SK-N-SH (cell line): Measurements from ENCODE around the gene PCDHB2. TPM values are rescaled to one million over a fixed set of nuclear protein-coding genes. Genes with fewer than 3 reads are reported as not detected.

Experiments
- CTCF ChIA-PET: fragments of 300-600, 350-600 bp; formaldehyde crosslinking; extraction: SDS; loops from one replicate; lab custom pipeline; 2021; lab: Yijun Ruan, JAX
- POLR2A ChIA-PET: fragments of 350-600 bp; sonication (Branson Sonifier 250); formaldehyde crosslinking; extraction: SDS; loops from one replicate; lab custom pipeline; 2020; ENCODE audit warnings: antibody characterized with exemption, inconsistent platforms; lab: Yijun Ruan, JAX
- DNase-seq: peaks from one replicate; pipeline ENCODE4 v3.0.0; 2012
- H2AFZ ChIP-seq: fragments of 200-600 bp; sonication (generic); 2 replicates; pipeline ENCODE4 v1.8.1; 2016; ENCODE audit warnings: antibody characterized with exemption, mild to moderate bottlenecking, low read depth
- H3F3A ChIP-seq: fragments of 200-600 bp; sonication (generic); replicated peaks from 2 replicates; pipeline ENCODE3; 2016; ENCODE audit warnings: antibody characterized with exemption, mild to moderate bottlenecking; ENCODE audit not compliant: insufficient read depth
- H3K27ac ChIP-seq, 2 experiments: fragments of 200-500 bp in 1 of 2; fragments of 200-600 bp in 1 of 2; sonication (Bioruptor generic) in 1 of 2; sonication (generic), shearing (Covaris generic) in 1 of 2; 2 replicates each; pipeline versions ENCODE4 v1.5.1 to v1.6.1; 2014 to 2016; ENCODE audit warnings: low read depth in 2 of 2, inconsistent platforms in 1 of 2, low read length in 1 of 2, mild to moderate bottlenecking in 1 of 2, mixed read lengths in 1 of 2
- H3K27me3 ChIP-seq: fragments of 200-600 bp; sonication (generic), shearing (Covaris generic); 2 replicates; pipeline ENCODE4 v1.6.1; 2016; ENCODE audit warnings: mixed run types; ENCODE audit not compliant: insufficient read depth
- H3K36me3 ChIP-seq, 2 experiments: fragments of 200-500 bp in 1 of 2; fragments of 200-600 bp in 1 of 2; sonication (Bioruptor generic) in 1 of 2; sonication (generic) in 1 of 2; replicated peaks in 1 of 2; 2 replicates each; pipeline versions ENCODE3 to v1.5.1; 2014 to 2016; ENCODE audit warnings: low read length in 1 of 2, mild to moderate bottlenecking in 1 of 2; ENCODE audit not compliant: insufficient read depth in 2 of 2, control insufficient read depth in 1 of 2
- H3K4me1 ChIP-seq, 2 experiments: fragments of 200-500 bp in 1 of 2; fragments of 200-600 bp in 1 of 2; sonication (Bioruptor generic) in 1 of 2; sonication (generic), shearing (Covaris generic) in 1 of 2; 2 replicates each; pipeline versions ENCODE4 v1.5.1 to v1.6.1; 2014 to 2016; ENCODE audit warnings: low read depth in 1 of 2, low read length in 1 of 2, mixed run types in 1 of 2; ENCODE audit not compliant: insufficient read depth in 2 of 2, control insufficient read depth in 1 of 2
- H3K4me2 ChIP-seq: fragments of 200-600 bp; sonication (generic), shearing (Covaris generic); 2 replicates; pipeline ENCODE4 v1.6.1; 2017; ENCODE audit warnings: mixed run types
- H3K4me3 ChIP-seq, 2 experiments: fragments of 200-500 bp in 1 of 2; fragments of 200-600 bp in 1 of 2; sonication (Bioruptor generic) in 1 of 2; sonication (generic), shearing (Covaris generic) in 1 of 2; 2 replicates each; pipeline versions ENCODE4 v1.5.1 to v1.8.1; 2014 to 2016; ENCODE audit warnings: low read depth in 2 of 2, inconsistent platforms in 1 of 2, low read length in 1 of 2, mild to moderate bottlenecking in 1 of 2, mixed read lengths in 1 of 2, moderate library complexity in 1 of 2
- H3K79me2 ChIP-seq: fragments of 200-600 bp; sonication (generic); 2 replicates; pipeline ENCODE4 v1.8.1; 2017; ENCODE audit warnings: mild to moderate bottlenecking; ENCODE audit not compliant: insufficient read depth
- H3K9ac ChIP-seq: fragments of 200-600 bp; sonication (generic); 2 replicates; pipeline ENCODE4 v1.6.1; 2017; ENCODE audit warnings: mixed run types
- H3K9me2 ChIP-seq: fragments of 200-600 bp; sonication (generic); 2 replicates; pipeline ENCODE4 v1.6.1; 2017; ENCODE audit warnings: mixed run types
- H3K9me3 ChIP-seq: fragments of 200-600 bp; sonication (generic); 2 replicates; pipeline ENCODE4 v1.6.1; 2017; ENCODE audit warnings: mixed run types, mild to moderate bottlenecking, moderate library complexity
- H4K20me1 ChIP-seq: fragments of 200-600 bp; sonication (generic); 2 replicates; pipeline ENCODE4 v1.6.1; 2017; ENCODE audit warnings: mild to moderate bottlenecking, mixed run types; ENCODE audit not compliant: insufficient read depth
- EZH2phosphoT487 ChIP-seq: fragments of 200-600 bp; sonication (generic); IDR thresholded peaks from 2 replicates; pipeline ENCODE4 v1.6.1; 2017; ENCODE audit warnings: low read depth, mixed run types, mild to moderate bottlenecking, antibody characterized with exemption, moderate library complexity, borderline replicate concordance
- FOSL2 ChIP-seq: IDR thresholded peaks from 2 replicates; pipeline ENCODE4 v1.4.0; 2012; ENCODE audit warnings: low read depth, mild to moderate bottlenecking, moderate library complexity, borderline replicate concordance
- FOXM1 ChIP-seq: IDR thresholded peaks from 2 replicates; pipeline ENCODE4 v1.4.0; 2012; ENCODE audit warnings: low read depth, mild to moderate bottlenecking
- GABPA ChIP-seq: IDR thresholded peaks from 2 replicates; pipeline ENCODE4 v1.4.0; 2012; ENCODE audit warnings: low read depth, mild to moderate bottlenecking
- MEF2A ChIP-seq: IDR thresholded peaks from 2 replicates; pipeline ENCODE4 v1.4.0; 2012; ENCODE audit warnings: low read depth, borderline replicate concordance
- MXI1 ChIP-seq: IDR thresholded peaks from 2 replicates; pipeline ENCODE4 v1.6.1; 2012; ENCODE audit warnings: mild to moderate bottlenecking, low read depth, low read length, improper control_type of control experiment
- NFIC ChIP-seq: IDR thresholded peaks from 2 replicates; pipeline ENCODE4 v1.4.0; 2012; ENCODE audit warnings: borderline replicate concordance
- NRF1 ChIP-seq: IDR thresholded peaks from 2 replicates; pipeline ENCODE4 v1.6.1; 2012; ENCODE audit warnings: low read depth, mild to moderate bottlenecking, low read length
- RCOR1 ChIP-seq: fragments of 150-350 bp; IDR thresholded peaks from 2 replicates; pipeline ENCODE4 v1.6.1; 2017; ENCODE audit warnings: antibody characterized with exemption, low read length
- TAF1 ChIP-seq: IDR thresholded peaks from 2 replicates; pipeline ENCODE4 v1.6.1; 2012; ENCODE audit warnings: low read depth, mild to moderate bottlenecking, low read length, moderate library complexity, borderline replicate concordance
- TEAD4 ChIP-seq: IDR thresholded peaks from 2 replicates; pipeline ENCODE4 v1.4.0; 2012; ENCODE audit warnings: mild to moderate bottlenecking, borderline replicate concordance; ENCODE audit not compliant: insufficient read depth
- YY1 ChIP-seq: IDR thresholded peaks from 2 replicates; pipeline ENCODE4 v1.4.0; 2012; ENCODE audit warnings: low read depth, mild to moderate bottlenecking
- WGBS: methylation state at CpG from one replicate; pipeline ENCODE4 v1.1.6; 2017; ENCODE audit warnings: low lambda C conversion rate; 5-methylcytosine and 5-hydroxymethylcytosine counted together
- polyA plus RNA-seq, 3 experiments: library from polyadenylated mRNA; depleted of rRNA; stranded (reverse); fragments of >200 nt; gene quantifications; 2 replicates each; pipeline ENCODE4 v1.2.3, GENCODE V29; 2012
- TF ChIP-seq, protein P1 (sequence below): fragments of 150-350 bp; IDR thresholded peaks from 2 replicates; pipeline ENCODE4 v1.6.1; 2017; ENCODE audit warnings: antibody characterized with exemption, low read length, low read depth, borderline replicate concordance
- TF ChIP-seq, protein P2 (sequence below): IDR thresholded peaks from 2 replicates; pipeline ENCODE4 v1.6.1; 2012; ENCODE audit warnings: mild to moderate bottlenecking, low read depth, low read length, moderate library complexity
- TF ChIP-seq, protein P3 (sequence below): IDR thresholded peaks from 2 replicates; pipeline ENCODE4 v1.4.0; 2012; ENCODE audit warnings: low read depth, borderline replicate concordance
- TF ChIP-seq, protein P4 (sequence below): IDR thresholded peaks from 2 replicates; pipeline ENCODE4 v1.4.0; 2012; ENCODE audit warnings: low read depth
- TF ChIP-seq, protein P5 (sequence below): fragments of 200-600 bp; sonication (generic); IDR thresholded peaks from 2 replicates; pipeline ENCODE4 v1.6.1; 2017; ENCODE audit warnings: antibody characterized with exemption, mild to moderate bottlenecking, moderate library complexity
- TF ChIP-seq, protein P6 (sequence below): IDR thresholded peaks from 2 replicates; pipeline ENCODE4; 2012
- TF ChIP-seq, protein P7 (sequence below): fragments of 150-350 bp; IDR thresholded peaks from 2 replicates; pipeline ENCODE4 v1.6.1; 2016; ENCODE audit warnings: mild to moderate bottlenecking, low read depth, low read length

Gene PCDHB2
- polyA plus RNA-seq, 1 of the 3 experiments (the other 2 are of a cell fraction) = 1.6 TPM

DNA sequence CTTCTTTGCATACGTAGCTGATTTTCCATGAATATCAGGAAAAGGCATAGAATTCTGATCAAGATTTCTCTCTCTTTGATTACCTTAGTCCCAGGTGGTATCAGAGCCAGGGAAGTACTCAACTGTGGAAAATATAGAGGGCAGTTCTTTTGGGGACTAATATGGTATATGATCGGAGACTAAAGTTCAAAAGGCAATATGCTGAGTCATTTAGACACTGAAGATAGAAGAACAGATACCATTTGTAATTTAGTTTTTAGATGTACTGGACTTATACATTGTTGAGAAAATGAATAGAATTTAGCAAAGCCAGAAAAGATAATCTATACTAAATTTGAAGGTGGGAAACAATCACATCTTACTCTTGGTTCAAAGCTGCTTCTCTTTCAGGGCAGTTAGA is 10.9 kb downstream of the PCDHB2 start:
- WGBS = 43% methylated on average over 2 of the region's 2 CpGs

More for the DNA sequence above, 10.9 kb downstream of the PCDHB2 start:
- H3F3A ChIP-seq = no peaks in the 10 kb centered on the region
- H3K36me3 ChIP-seq = no peaks in the 10 kb centered on the region
- no peaks in the 10 kb centered on the region for H3K79me2 ChIP-seq
- no peaks in the 10 kb centered on the region for H4K20me1 ChIP-seq
- ChIA-PET POLR2A (no interaction called here), CTCF (interaction anchor here (1.0 to 1.4 kb wide), 2 partner anchors 17 to 264 kb away, joined by 3 to 4 read pairs; partner anchors contain the start of genes PCDHA8 and PCDHB4)
- H3K27me3 ChIP-seq = no peaks in the 10 kb centered on the region
- no peak overlapping the region for H3K4me3 ChIP-seq
- H2AFZ ChIP-seq = no peak overlapping the region
- H3K9me2 ChIP-seq = no peaks in the 10 kb centered on the region
- no peak overlapping the region for H3K27ac ChIP-seq
- no peaks in the 10 kb centered on the region for H3K4me1 ChIP-seq
- no peak overlapping the region for H3K4me2 ChIP-seq
- no peaks in the 10 kb centered on the region for H3K9me3 ChIP-seq
- TF ChIP-seq TAF1 (no peak), MXI1 (no peak), FOXM1 (no peak), NFIC (no peak), FOSL2 (no peak), YY1 (no peak), TEAD4 (no peak), GABPA (no peak), RCOR1 (no peak), NRF1 (no peak), EZH2phosphoT487 (no peak), MEF2A (no peak)
- TF ChIP-seq, protein P1, sequence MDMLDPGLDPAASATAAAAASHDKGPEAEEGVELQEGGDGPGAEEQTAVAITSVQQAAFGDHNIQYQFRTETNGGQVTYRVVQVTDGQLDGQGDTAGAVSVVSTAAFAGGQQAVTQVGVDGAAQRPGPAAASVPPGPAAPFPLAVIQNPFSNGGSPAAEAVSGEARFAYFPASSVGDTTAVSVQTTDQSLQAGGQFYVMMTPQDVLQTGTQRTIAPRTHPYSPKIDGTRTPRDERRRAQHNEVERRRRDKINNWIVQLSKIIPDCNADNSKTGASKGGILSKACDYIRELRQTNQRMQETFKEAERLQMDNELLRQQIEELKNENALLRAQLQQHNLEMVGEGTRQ = no peak
- TF ChIP-seq, protein P2, sequence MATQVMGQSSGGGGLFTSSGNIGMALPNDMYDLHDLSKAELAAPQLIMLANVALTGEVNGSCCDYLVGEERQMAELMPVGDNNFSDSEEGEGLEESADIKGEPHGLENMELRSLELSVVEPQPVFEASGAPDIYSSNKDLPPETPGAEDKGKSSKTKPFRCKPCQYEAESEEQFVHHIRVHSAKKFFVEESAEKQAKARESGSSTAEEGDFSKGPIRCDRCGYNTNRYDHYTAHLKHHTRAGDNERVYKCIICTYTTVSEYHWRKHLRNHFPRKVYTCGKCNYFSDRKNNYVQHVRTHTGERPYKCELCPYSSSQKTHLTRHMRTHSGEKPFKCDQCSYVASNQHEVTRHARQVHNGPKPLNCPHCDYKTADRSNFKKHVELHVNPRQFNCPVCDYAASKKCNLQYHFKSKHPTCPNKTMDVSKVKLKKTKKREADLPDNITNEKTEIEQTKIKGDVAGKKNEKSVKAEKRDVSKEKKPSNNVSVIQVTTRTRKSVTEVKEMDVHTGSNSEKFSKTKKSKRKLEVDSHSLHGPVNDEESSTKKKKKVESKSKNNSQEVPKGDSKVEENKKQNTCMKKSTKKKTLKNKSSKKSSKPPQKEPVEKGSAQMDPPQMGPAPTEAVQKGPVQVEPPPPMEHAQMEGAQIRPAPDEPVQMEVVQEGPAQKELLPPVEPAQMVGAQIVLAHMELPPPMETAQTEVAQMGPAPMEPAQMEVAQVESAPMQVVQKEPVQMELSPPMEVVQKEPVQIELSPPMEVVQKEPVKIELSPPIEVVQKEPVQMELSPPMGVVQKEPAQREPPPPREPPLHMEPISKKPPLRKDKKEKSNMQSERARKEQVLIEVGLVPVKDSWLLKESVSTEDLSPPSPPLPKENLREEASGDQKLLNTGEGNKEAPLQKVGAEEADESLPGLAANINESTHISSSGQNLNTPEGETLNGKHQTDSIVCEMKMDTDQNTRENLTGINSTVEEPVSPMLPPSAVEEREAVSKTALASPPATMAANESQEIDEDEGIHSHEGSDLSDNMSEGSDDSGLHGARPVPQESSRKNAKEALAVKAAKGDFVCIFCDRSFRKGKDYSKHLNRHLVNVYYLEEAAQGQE = no peak
- TF ChIP-seq, protein P3, sequence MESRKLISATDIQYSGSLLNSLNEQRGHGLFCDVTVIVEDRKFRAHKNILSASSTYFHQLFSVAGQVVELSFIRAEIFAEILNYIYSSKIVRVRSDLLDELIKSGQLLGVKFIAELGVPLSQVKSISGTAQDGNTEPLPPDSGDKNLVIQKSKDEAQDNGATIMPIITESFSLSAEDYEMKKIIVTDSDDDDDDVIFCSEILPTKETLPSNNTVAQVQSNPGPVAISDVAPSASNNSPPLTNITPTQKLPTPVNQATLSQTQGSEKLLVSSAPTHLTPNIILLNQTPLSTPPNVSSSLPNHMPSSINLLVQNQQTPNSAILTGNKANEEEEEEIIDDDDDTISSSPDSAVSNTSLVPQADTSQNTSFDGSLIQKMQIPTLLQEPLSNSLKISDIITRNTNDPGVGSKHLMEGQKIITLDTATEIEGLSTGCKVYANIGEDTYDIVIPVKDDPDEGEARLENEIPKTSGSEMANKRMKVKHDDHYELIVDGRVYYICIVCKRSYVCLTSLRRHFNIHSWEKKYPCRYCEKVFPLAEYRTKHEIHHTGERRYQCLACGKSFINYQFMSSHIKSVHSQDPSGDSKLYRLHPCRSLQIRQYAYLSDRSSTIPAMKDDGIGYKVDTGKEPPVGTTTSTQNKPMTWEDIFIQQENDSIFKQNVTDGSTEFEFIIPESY = no peak
- TF ChIP-seq, protein P4, sequence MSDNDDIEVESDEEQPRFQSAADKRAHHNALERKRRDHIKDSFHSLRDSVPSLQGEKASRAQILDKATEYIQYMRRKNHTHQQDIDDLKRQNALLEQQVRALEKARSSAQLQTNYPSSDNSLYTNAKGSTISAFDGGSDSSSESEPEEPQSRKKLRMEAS = no peak
- TF ChIP-seq, protein P5, sequence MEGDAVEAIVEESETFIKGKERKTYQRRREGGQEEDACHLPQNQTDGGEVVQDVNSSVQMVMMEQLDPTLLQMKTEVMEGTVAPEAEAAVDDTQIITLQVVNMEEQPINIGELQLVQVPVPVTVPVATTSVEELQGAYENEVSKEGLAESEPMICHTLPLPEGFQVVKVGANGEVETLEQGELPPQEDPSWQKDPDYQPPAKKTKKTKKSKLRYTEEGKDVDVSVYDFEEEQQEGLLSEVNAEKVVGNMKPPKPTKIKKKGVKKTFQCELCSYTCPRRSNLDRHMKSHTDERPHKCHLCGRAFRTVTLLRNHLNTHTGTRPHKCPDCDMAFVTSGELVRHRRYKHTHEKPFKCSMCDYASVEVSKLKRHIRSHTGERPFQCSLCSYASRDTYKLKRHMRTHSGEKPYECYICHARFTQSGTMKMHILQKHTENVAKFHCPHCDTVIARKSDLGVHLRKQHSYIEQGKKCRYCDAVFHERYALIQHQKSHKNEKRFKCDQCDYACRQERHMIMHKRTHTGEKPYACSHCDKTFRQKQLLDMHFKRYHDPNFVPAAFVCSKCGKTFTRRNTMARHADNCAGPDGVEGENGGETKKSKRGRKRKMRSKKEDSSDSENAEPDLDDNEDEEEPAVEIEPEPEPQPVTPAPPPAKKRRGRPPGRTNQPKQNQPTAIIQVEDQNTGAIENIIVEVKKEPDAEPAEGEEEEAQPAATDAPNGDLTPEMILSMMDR = no peak
- TF ChIP-seq, protein P6, sequence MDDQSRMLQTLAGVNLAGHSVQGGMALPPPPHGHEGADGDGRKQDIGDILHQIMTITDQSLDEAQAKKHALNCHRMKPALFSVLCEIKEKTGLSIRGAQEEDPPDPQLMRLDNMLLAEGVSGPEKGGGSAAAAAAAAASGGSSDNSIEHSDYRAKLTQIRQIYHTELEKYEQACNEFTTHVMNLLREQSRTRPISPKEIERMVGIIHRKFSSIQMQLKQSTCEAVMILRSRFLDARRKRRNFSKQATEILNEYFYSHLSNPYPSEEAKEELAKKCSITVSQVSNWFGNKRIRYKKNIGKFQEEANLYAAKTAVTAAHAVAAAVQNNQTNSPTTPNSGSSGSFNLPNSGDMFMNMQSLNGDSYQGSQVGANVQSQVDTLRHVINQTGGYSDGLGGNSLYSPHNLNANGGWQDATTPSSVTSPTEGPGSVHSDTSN = no peak
- TF ChIP-seq, protein P7, sequence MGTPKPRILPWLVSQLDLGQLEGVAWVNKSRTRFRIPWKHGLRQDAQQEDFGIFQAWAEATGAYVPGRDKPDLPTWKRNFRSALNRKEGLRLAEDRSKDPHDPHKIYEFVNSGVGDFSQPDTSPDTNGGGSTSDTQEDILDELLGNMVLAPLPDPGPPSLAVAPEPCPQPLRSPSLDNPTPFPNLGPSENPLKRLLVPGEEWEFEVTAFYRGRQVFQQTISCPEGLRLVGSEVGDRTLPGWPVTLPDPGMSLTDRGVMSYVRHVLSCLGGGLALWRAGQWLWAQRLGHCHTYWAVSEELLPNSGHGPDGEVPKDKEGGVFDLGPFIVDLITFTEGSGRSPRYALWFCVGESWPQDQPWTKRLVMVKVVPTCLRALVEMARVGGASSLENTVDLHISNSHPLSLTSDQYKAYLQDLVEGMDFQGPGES = no peak
- H3K9ac ChIP-seq = no peak overlapping the region
- DNase-seq = no peak
